Fibroblast of villous mesenchyme (primary cell): ENCODE results near the gene PIKFYVE. TPM values are rescaled to one million over a fixed set of nuclear protein-coding genes. Genes with fewer than 3 reads are reported as not detected.

ENCODE experiments used
- DNase-seq: peaks from one replicate; pipeline ENCODE4 v3.0.0-alpha.2; 2010; ENCODE audit warnings: low read depth
- H3K4me3 ChIP-seq: 2 replicates; pipeline ENCODE4 v1.5.1; 2011; ENCODE audit warnings: low read depth, mild to moderate bottlenecking, low read length
- total RNA-seq: library from RNA; depleted of rRNA; stranded (reverse); fragments of >200 nt; gene quantifications from 2 replicates; pipeline ENCODE4 v1.2.3, GENCODE V29; 2012
- TF ChIP-seq, protein P1 (sequence below): IDR thresholded peaks from 2 replicates; pipeline ENCODE4 v1.5.1; 2012; ENCODE audit warnings: low read depth, mild to moderate bottlenecking, low read length; ENCODE audit not compliant: insufficient read depth

Gene PIKFYVE
- total RNA-seq, 1 donor: 46.6 TPM

DNA sequence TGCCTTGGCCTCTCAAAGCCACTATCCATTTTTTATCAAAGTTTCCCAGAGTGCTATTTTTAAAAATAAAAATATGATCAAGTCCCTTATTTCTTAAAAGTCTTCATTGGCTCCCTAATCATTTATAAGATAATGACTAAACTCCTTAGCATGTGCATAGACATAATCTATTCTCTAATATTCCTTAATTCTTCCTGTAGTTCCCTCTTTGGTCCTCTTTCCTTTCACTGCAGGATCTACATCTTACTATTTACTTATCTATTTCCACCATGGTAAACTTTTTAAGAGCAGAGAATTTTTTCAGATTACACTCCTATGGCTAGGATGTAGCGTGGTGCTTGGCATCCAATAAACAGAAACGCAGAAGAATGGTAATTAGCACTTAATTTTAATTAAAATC, 30.2 kb upstream of the PIKFYVE start:
- TF ChIP-seq, protein P1, sequence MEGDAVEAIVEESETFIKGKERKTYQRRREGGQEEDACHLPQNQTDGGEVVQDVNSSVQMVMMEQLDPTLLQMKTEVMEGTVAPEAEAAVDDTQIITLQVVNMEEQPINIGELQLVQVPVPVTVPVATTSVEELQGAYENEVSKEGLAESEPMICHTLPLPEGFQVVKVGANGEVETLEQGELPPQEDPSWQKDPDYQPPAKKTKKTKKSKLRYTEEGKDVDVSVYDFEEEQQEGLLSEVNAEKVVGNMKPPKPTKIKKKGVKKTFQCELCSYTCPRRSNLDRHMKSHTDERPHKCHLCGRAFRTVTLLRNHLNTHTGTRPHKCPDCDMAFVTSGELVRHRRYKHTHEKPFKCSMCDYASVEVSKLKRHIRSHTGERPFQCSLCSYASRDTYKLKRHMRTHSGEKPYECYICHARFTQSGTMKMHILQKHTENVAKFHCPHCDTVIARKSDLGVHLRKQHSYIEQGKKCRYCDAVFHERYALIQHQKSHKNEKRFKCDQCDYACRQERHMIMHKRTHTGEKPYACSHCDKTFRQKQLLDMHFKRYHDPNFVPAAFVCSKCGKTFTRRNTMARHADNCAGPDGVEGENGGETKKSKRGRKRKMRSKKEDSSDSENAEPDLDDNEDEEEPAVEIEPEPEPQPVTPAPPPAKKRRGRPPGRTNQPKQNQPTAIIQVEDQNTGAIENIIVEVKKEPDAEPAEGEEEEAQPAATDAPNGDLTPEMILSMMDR: no peak
- H3K4me3 ChIP-seq: no peak overlapping the region
- no peak for DNase-seq

DNA sequence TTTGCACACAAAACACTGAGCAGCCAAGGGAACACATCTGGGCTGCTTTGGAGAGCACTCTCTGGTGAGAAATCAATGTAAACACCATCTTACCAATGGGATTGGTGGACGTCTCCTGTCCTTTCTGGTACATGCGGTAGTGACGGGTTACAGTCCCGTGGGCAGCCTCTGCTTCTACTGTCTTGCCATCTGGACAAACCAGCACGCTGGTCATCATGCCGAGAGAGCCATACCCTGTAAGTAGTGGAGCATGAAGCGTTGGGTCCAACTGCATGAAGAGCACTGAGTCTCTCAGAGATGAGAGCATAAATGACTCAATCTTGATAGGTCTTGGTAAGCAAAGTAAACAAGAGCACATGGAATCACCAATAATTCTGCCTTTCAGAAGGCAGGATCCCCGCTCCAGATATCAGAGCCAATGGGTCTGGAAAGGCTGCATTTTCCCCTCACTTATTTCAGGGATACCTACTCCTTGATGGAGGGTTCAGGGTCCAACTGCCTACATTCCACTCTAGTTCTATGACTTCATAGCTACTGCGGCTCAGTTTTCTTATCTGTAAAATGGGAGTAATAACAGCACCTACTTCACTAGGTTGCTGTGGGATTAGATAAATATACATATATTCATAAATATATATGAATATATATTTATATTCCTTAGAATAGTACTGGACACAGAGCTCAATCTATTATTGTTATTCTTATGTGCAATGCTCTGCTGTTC, 26.1 kb upstream of the PIKFYVE start:
- no peak overlapping the region for H3K4me3 ChIP-seq
- TF ChIP-seq, protein P1: no peak
- DNase-seq: no peak

DNA sequence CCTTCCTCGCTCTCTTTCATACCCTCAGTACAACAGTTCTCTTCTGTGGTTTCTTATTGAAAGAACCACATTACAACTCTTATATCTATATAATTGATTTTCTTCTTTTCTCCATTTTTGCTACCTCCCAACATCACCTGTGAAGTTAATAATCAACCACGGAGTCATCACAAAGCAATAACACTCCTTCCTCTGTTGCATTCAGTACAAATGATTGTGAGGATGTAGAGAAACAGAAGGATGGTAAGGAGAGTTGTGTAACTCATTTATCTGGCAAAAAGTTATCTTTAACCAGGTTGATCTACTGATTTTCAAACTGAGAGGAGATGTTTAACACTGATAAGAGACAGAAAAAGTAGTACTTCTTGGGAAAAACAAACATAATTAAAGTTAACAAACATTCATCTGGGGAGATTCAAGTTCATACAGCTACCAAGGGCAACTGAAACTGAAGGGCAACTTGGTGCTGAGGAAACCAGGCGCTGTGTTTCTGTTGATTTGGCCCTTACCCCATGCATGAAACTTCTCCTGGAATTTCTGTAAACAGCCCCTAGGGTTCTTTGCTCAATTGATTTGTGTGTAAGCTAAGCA, 25.3 kb upstream of the PIKFYVE start:
- H3K4me3 ChIP-seq: no peak overlapping the region
- no peak for DNase-seq
- TF ChIP-seq, protein P1: no peak

DNA sequence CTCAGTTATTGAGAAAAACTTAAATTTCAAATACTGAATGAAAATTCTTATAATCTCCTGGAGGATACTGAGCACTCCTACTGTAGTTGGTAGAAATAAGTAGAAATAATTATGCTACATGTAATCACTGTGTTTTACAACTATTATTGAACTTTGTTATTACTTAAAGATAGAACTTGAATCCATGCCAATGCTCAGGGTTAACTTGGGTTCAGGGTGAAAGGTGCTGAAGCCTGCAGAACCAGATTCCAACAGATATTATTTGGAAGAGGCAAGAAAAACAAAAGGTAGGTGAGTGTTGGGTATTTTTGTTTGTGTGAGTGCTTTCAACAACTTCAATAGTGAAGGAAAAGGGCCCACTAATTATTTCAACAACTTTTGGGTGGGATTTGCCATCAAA, 21.6 kb upstream of the PIKFYVE start:
- TF ChIP-seq, protein P1: no peak
- no peak for DNase-seq
- H3K4me3 ChIP-seq: no peak overlapping the region

DNA sequence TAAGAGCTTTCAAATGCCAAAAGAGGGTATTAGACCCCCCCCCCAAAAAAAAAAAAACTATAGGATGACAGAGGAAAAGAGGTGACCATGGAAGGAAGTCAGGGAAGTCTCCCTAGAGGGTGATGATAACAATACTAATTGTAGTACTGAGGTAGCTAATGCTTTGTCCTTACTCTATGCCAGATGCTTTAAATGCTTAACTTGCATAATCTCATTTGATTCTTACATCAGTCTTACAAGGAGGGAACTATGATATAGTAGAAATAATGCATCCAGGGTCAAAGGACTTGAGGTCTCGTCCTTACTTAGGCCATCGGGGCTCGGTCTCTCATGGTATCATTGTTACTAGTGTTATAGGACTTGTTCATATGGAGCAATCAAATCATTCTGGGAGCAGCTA, 20.3 kb upstream of the PIKFYVE start:
- no peak for DNase-seq
- H3K4me3 ChIP-seq: no peak overlapping the region
- TF ChIP-seq, protein P1: no peak

DNA sequence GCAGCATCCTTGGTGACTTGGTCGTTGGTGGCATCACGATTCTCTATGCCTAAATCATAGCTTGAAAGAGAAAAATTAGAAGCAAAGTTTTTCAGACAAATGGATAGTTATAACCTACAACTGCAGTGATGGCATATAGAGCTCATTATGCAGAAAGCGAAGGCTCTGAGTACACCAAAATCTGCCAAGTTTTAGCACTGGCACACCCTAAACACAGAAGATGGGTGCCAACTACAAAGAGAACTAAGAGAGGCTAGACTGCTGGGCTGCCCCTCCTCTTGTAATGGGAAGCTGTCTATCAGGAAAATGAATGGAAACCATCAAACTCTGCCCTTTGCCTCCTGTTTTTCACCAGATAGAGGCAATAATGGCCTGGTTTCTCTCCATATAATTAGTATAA, 17.5 kb upstream of the PIKFYVE start:
- DNase-seq: no peak
- no peak overlapping the region for H3K4me3 ChIP-seq
- TF ChIP-seq, protein P1: no peak
